Upper lobe of right lung (tissue), 1 donor: Measurements from ENCODE around the gene PLCB1. TPM values are rescaled to one million over a fixed set of nuclear protein-coding genes. Genes with fewer than 3 reads are reported as not detected.
A peak's percentile ranks its signal among the peaks of the same experiment; 100 is the strongest.

Source experiments
- ATAC-seq: fragments of 200-7000 bp; cut with Tn5 transposase; one replicate; pipeline ENCODE4 v1.9.1; 2020; ENCODE audit warnings: mild to moderate bottlenecking, moderate library complexity
- DNase-seq: peaks from one replicate; pipeline ENCODE4 v3.0.0-alpha.2; 2020
- H3K27ac ChIP-seq: fragments of 200-600 bp; one replicate; pipeline ENCODE4 v1.8.0; 2022
- H3K27me3 ChIP-seq: fragments of 200-600 bp; one replicate; pipeline ENCODE4 v1.8.0; 2022; ENCODE audit warnings: mild to moderate bottlenecking
- H3K36me3 ChIP-seq: fragments of 200-600 bp; one replicate; pipeline ENCODE4 v1.8.0; 2022
- H3K4me1 ChIP-seq: fragments of 200-600 bp; one replicate; pipeline ENCODE4 v1.8.0; 2022
- H3K4me3 ChIP-seq: fragments of 200-600 bp; one replicate; pipeline ENCODE4 v1.8.0; 2022; ENCODE audit warnings: mild to moderate bottlenecking
- H3K9me3 ChIP-seq: fragments of 200-600 bp; one replicate; pipeline ENCODE4 v1.8.0; 2022
- CTCF ChIP-seq: fragments of 200-600 bp; IDR thresholded peaks from one replicate; pipeline ENCODE4 v1.8.0; 2022; ENCODE audit warnings: antibody characterized with exemption
- intact Hi-C: fragments of 100-400 bp; cut with DNase I; formaldehyde crosslinking; loops from one replicate; pipeline ENCODE4 v1.11.0; 2022
- total RNA-seq: library from RNA; stranded (reverse); fragmentation: NEBNext Ultra II Directional; extraction: Animal tissue kit (Norgen Biotek cat#: 25700); gene quantifications from one replicate; pipeline ENCODE4 v1.2.1, GENCODE V29; 2021
- donor health status: DM: no; HTN: yes; CAD: no; lungs with severe emphysema.

The PLCB1 gene
- total RNA-seq, 1 donor from 2014 or later = 12.4 TPM

- no peak for TF ChIP-seq CTCF
- Histone ChIP-seq H3K27me3 (peaks cover 17% of the 10 kb centered on the region), H3K4me3 (peak overlapping the region; percentile 57), H3K4me1 (peaks cover 15% of the 10 kb centered on the region), H3K9me3 (no peaks in the 10 kb centered on the region), H3K36me3 (no peaks in the 10 kb centered on the region), H3K27ac (peak overlapping the region; percentile 48)
- intact Hi-C loops = no loop called here
- ATAC-seq = peak; percentile 45
- peak; percentile 73 for DNase-seq
These were observed 631 bp downstream of the PLCB1 start for GRCh38 chr20:8132484-8133309.

GRCh38 chr20:8133310-8133768 is 1.3 kb downstream of the PLCB1 start:
- H3K27ac ChIP-seq = no peak overlapping the region
- no peaks in the 10 kb centered on the region for H3K36me3 ChIP-seq

GRCh38 chr20:8133851-8134451 is 1.9 kb downstream of the PLCB1 start:
- Histone ChIP-seq H3K27ac (no peak overlapping the region), H3K4me3 (peak overlapping the region; percentile 57), H3K27me3 (peaks cover 17% of the 10 kb centered on the region), H3K36me3 (no peaks in the 10 kb centered on the region), H3K9me3 (no peaks in the 10 kb centered on the region), H3K4me1 (peaks cover 15% of the 10 kb centered on the region)
- intact Hi-C loops = no loop called here
- no peak for TF ChIP-seq CTCF
- ATAC-seq (no peak), DNase-seq (no peak)

More at GRCh38 chr20:8133310-8133768, 1.3 kb downstream of the PLCB1 start:
- DNase-seq = no peak
- intact Hi-C loops = no loop called here
- Histone ChIP-seq H3K4me1 (peaks cover 15% of the 10 kb centered on the region), H3K27me3 (peaks cover 17% of the 10 kb centered on the region), H3K4me3 (peak overlapping the region; percentile 57), H3K9me3 (no peaks in the 10 kb centered on the region)
- no peak for ATAC-seq
- no peak for TF ChIP-seq CTCF

- no peaks in the 10 kb centered on the region for H3K36me3 ChIP-seq
- H3K4me3 ChIP-seq = no peak overlapping the region
- no peaks in the 10 kb centered on the region for H3K4me1 ChIP-seq
- intact Hi-C loops = no loop called here
- peaks cover 3% of the 10 kb centered on the region for H3K27me3 ChIP-seq
- no peaks in the 10 kb centered on the region for H3K9me3 ChIP-seq
- no peak for DNase-seq
- no peak for TF ChIP-seq CTCF
- no peak overlapping the region for H3K27ac ChIP-seq
- no peak for ATAC-seq
These were observed 7.8 kb downstream of the PLCB1 start for GRCh38 chr20:8139899-8140298.

- no peak for TF ChIP-seq CTCF
- Histone ChIP-seq H3K36me3 (no peaks in the 10 kb centered on the region), H3K4me3 (no peak overlapping the region), H3K27me3 (no peaks in the 10 kb centered on the region), H3K9me3 (no peaks in the 10 kb centered on the region), H3K4me1 (no peaks in the 10 kb centered on the region), H3K27ac (no peak overlapping the region)
- DNase-seq (no peak), ATAC-seq (no peak)
- intact Hi-C loops = no loop called here
These were observed 11.4 kb downstream of the PLCB1 start for GRCh38 chr20:8143474-8143873.
